Neural progenitor cell (in vitro differentiated cells): Measurements from ENCODE around the gene CCKAR. TPM values are rescaled to one million over a fixed set of nuclear protein-coding genes. Genes with fewer than 3 reads are reported as not detected.
A peak's percentile ranks its signal among the peaks of the same experiment; 100 is the strongest.
"Not testable (repeated sequence)": the region's sequence is repeated elsewhere in the genome, so short reads cannot be mapped to it uniquely, and the experiment has no call there.

ENCODE experiments used
- DNase-seq: peaks from one replicate; pipeline ENCODE4 v3.0.0-alpha.2; 2016; ENCODE audit warnings: low spot score
- H2AFZ ChIP-seq: fragments of 200-600 bp; sonication (generic); replicated peaks from 2 replicates; pipeline ENCODE4 v1.6.1; 2016; ENCODE audit warnings: antibody characterized with exemption
- H3F3A ChIP-seq: fragments of 200-600 bp; sonication (generic); 2 replicates; pipeline ENCODE4 v1.6.1; 2016; ENCODE audit warnings: antibody characterized with exemption, low read depth
- H3K27ac ChIP-seq: fragments of 200-600 bp; sonication (generic); 2 replicates; pipeline ENCODE4 v1.5.1; 2016; ENCODE audit warnings: mild to moderate bottlenecking
- H3K27me3 ChIP-seq: fragments of 200-600 bp; sonication (generic); 2 replicates; pipeline ENCODE4 v1.6.1; 2016; ENCODE audit warnings: mild to moderate bottlenecking, moderate library complexity
- H3K36me3 ChIP-seq: fragments of 200-600 bp; sonication (generic); 2 replicates; pipeline ENCODE4 v1.5.1; 2016
- H3K4me1 ChIP-seq: fragments of 200-600 bp; sonication (generic); 2 replicates; pipeline ENCODE4 v1.6.1; 2016; ENCODE audit warnings: mixed run types
- H3K4me2 ChIP-seq: fragments of 200-600 bp; sonication (generic); 2 replicates; pipeline ENCODE4 v1.6.1; 2016
- H3K4me3 ChIP-seq: fragments of 200-600 bp; sonication (generic); 2 replicates; pipeline ENCODE4 v1.5.1; 2016
- H3K79me2 ChIP-seq: fragments of 200-600 bp; sonication (generic); 2 replicates; pipeline ENCODE4 v1.6.1; 2016; ENCODE audit warnings: low read depth
- H3K9ac ChIP-seq: fragments of 200-600 bp; sonication (generic); 2 replicates; pipeline ENCODE4 v1.6.1; 2016
- H3K9me3 ChIP-seq: fragments of 200-600 bp; sonication (generic); 2 replicates; pipeline ENCODE4 v1.5.1; 2016; ENCODE audit warnings: low read depth
- H4K20me1 ChIP-seq: fragments of 200-600 bp; sonication (generic); 2 replicates; pipeline ENCODE4 v1.6.1; 2016; ENCODE audit warnings: low read depth
- H3K27ac Mint-ChIP-seq: 3 replicates; pipeline ENCODE4 v1.8.0; 2021; ENCODE audit warnings: mixed read lengths
- H3K27me3 Mint-ChIP-seq: 2 replicates; pipeline ENCODE4 v1.8.0; 2022; ENCODE audit warnings: low read depth, mild to moderate bottlenecking, inconsistent platforms, moderate library complexity, mixed read lengths; ENCODE audit not compliant: insufficient read depth
- H3K36me3 Mint-ChIP-seq: 3 replicates; pipeline ENCODE4 v1.8.0; 2021; ENCODE audit warnings: mixed read lengths
- H3K4me1 Mint-ChIP-seq: 3 replicates; pipeline ENCODE4 v1.8.0; 2021; ENCODE audit warnings: mixed read lengths
- H3K4me3 Mint-ChIP-seq: 3 replicates; pipeline ENCODE4 v1.8.0; 2021; ENCODE audit warnings: mild to moderate bottlenecking, moderate library complexity, mixed read lengths
- H3K9me3 Mint-ChIP-seq: 3 replicates; pipeline ENCODE4 v1.8.0; 2020; ENCODE audit warnings: mixed read lengths
- CTCF ChIP-seq: fragments of 200-600 bp; sonication (generic); IDR thresholded peaks from 2 replicates; pipeline ENCODE4 v1.5.1; 2017; ENCODE audit warnings: antibody characterized with exemption, mild to moderate bottlenecking
- EZH2 ChIP-seq: fragments of 200-600 bp; sonication (generic); IDR thresholded peaks from 2 replicates; pipeline ENCODE4 v1.6.1; 2017; ENCODE audit warnings: antibody characterized with exemption, mild to moderate bottlenecking, moderate library complexity
- EZH2phosphoT487 ChIP-seq: fragments of 200-600 bp; sonication (generic); IDR thresholded peaks from 2 replicates; pipeline ENCODE4 v1.6.1; 2017; ENCODE audit warnings: antibody characterized with exemption
- total RNA-seq: library from RNA; depleted of rRNA; stranded (reverse); fragments of >200 nt; gene quantifications from 2 replicates; pipeline ENCODE4 v1.2.3, GENCODE V29; 2015; ENCODE audit warnings: low replicate concordance

The CCKAR gene
- total RNA-seq, 1 donor from 2014 or later: not detected

GRCh38 chr4:26503427-26503826 is 13.1 kb upstream of the CCKAR start:
- H3K27ac Mint-ChIP-seq: no peak overlapping the region
- Histone ChIP-seq H3K9ac (no peak overlapping the region), H4K20me1 (no peaks in the 10 kb centered on the region), H3K9me3 (no peaks in the 10 kb centered on the region), H3K27ac (no peak overlapping the region), H3F3A (no peaks in the 10 kb centered on the region), H3K79me2 (no peaks in the 10 kb centered on the region), H3K4me1 (no peaks in the 10 kb centered on the region), H3K36me3 (no peaks in the 10 kb centered on the region), H3K4me3 (no peak overlapping the region), H2AFZ (no peak overlapping the region), H3K4me2 (no peak overlapping the region), H3K27me3 (no peaks in the 10 kb centered on the region)
- no peaks in the 10 kb centered on the region for H3K36me3 Mint-ChIP-seq
- H3K9me3 Mint-ChIP-seq: peaks cover 11% of the 10 kb centered on the region
- TF ChIP-seq EZH2phosphoT487 (no peak), EZH2 (no peak), CTCF (no peak)
- no peak overlapping the region for H3K4me3 Mint-ChIP-seq
- no peaks in the 10 kb centered on the region for H3K4me1 Mint-ChIP-seq
- DNase-seq: no peak
- peaks cover 7% of the 10 kb centered on the region for H3K27me3 Mint-ChIP-seq

- not testable (repeated sequence) for H3K4me1 Mint-ChIP-seq, H3F3A ChIP-seq, H3K4me2 ChIP-seq, H3K79me2 ChIP-seq, H3K9me3 ChIP-seq, H3K4me1 ChIP-seq, H4K20me1 ChIP-seq, H3K36me3 ChIP-seq, H2AFZ ChIP-seq, DNase-seq, H3K4me3 Mint-ChIP-seq, H3K27me3 ChIP-seq, H3K9ac ChIP-seq, H3K27ac ChIP-seq, H3K4me3 ChIP-seq, H3K36me3 Mint-ChIP-seq, H3K27me3 Mint-ChIP-seq
- peak overlapping the region; percentile 77 for H3K27ac Mint-ChIP-seq
- peaks cover 11% of the 10 kb centered on the region for H3K9me3 Mint-ChIP-seq
Measured at GRCh38 chr4:26500565-26500999, 10.3 kb upstream of the CCKAR start.

GRCh38 chr4:26496207-26496783 is 6.0 kb upstream of the CCKAR start:
- Histone ChIP-seq H3K79me2 (no peaks in the 10 kb centered on the region), H3K27me3 (no peaks in the 10 kb centered on the region), H4K20me1 (no peaks in the 10 kb centered on the region), H3K4me3 (no peak overlapping the region), H3K9ac (no peak overlapping the region), H3F3A (no peaks in the 10 kb centered on the region), H3K4me1 (no peaks in the 10 kb centered on the region), H3K27ac (no peak overlapping the region), H3K4me2 (no peak overlapping the region), H3K9me3 (no peaks in the 10 kb centered on the region), H2AFZ (peak overlapping the region; percentile 21), H3K36me3 (no peaks in the 10 kb centered on the region)
- no peak overlapping the region for H3K27ac Mint-ChIP-seq
- no peaks in the 10 kb centered on the region for H3K4me1 Mint-ChIP-seq
- H3K36me3 Mint-ChIP-seq: no peaks in the 10 kb centered on the region
- DNase-seq: no peak
- TF ChIP-seq EZH2 (no peak), EZH2phosphoT487 (no peak), CTCF (no peak)
- H3K4me3 Mint-ChIP-seq: no peak overlapping the region
- H3K27me3 Mint-ChIP-seq: peaks cover 5% of the 10 kb centered on the region
- peaks cover 8% of the 10 kb centered on the region for H3K9me3 Mint-ChIP-seq

- H3K36me3 Mint-ChIP-seq: no peaks in the 10 kb centered on the region
- H3K27me3 Mint-ChIP-seq: peaks cover 6% of the 10 kb centered on the region
- no peak for DNase-seq
Measured at GRCh38 chr4:26493461-26493860, 3.2 kb upstream of the CCKAR start.

More at GRCh38 chr4:26493461-26493860, 3.2 kb upstream of the CCKAR start:
- H2AFZ ChIP-seq: no peak overlapping the region
- H3K4me1 Mint-ChIP-seq: peaks cover 21% of the 10 kb centered on the region
- no peak overlapping the region for H3K27ac ChIP-seq
- no peak overlapping the region for H3K27ac Mint-ChIP-seq
- peaks cover under 1% of the 10 kb centered on the region for H3K27me3 ChIP-seq
- no peak overlapping the region for H3K4me2 ChIP-seq
- no peaks in the 10 kb centered on the region for H3K9me3 ChIP-seq
- no peaks in the 10 kb centered on the region for H3K36me3 ChIP-seq
- H3K4me1 ChIP-seq: peaks cover 21% of the 10 kb centered on the region
- H3K9me3 Mint-ChIP-seq: no peaks in the 10 kb centered on the region
- H3K4me3 ChIP-seq: no peak overlapping the region
- peaks cover 23% of the 10 kb centered on the region for H3F3A ChIP-seq
- H3K4me3 Mint-ChIP-seq: no peak overlapping the region
- no peak overlapping the region for H3K9ac ChIP-seq
- TF ChIP-seq EZH2 (no peak), CTCF (no peak), EZH2phosphoT487 (no peak)
- H3K79me2 ChIP-seq: no peaks in the 10 kb centered on the region
- no peaks in the 10 kb centered on the region for H4K20me1 ChIP-seq
